NOMO-1 treated with DMSO at 0.1 percent for 48 hours (cell line): ENCODE results near the gene TIPRL.
"Not testable (repeated sequence)": the region's sequence is repeated elsewhere in the genome, so short reads cannot be mapped to it uniquely, and the experiment has no call there.

ENCODE experiments used
- DNase-seq: peaks from one replicate; lab custom pipeline; 2025; ENCODE audit not compliant: unreplicated experiment; lab: John Stamatoyannopoulos, UW

Gene TIPRL

DNA sequence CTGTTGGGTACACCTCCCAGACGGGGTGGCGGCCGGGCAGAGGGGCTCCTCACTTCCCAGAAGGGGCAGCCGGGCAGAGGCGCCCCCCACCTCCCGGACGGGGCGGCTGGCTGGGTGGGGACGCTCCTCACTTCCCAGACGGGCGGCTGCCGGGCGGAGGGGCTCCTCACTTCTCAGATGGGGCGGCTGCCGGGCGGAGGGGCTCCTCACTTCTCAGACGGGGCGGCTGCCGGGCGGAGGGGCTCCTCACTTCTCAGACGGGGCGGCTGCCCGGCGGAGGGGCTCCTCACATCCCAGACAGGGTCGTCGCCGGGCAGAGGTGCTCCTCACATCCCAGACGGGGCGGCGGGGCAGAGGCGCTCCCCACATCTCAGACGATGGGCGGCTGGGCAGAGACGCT lies 28.9 kb downstream of the TIPRL start:
- not testable (repeated sequence) for DNase-seq

DNA sequence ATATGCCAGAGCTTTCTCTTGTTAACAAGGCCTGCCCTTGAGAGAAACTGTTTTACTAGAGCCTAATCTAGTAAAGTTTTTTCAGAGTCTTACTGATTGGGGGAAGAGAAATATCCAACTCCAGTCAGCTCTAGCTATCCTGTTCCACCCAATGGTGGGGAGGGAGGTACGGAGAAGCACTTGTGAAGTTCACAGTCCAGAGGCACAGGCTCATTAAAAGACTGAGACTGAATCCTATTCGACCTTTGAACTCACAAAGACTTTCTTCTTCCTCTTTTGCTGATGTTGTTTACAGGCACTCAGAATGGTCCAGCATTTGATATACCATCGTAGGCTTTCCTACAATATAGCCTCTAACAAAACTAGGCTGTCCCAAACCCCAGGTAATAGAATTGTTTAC lies 31.6 kb downstream of the TIPRL start:
- no peak for DNase-seq

DNA sequence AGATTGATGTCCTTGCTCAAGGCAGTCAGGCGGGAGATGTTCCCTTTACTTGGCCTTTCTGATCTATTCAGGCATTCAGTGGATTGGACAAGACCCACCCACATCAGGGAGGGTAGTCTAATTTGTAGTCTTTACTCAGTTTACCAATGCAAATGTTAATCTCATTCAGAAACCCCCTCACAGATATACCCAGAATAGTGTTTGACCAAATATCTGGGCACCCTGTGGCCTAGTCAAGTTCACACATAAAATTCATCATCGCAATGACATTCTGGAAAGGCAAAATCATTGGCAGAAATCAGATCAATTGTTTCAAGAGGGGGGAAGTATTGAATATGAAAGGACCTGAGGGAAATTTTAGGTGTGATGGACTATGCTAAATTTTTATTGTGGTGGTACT lies 34.6 kb downstream of the TIPRL start:
- no peak for DNase-seq

DNA sequence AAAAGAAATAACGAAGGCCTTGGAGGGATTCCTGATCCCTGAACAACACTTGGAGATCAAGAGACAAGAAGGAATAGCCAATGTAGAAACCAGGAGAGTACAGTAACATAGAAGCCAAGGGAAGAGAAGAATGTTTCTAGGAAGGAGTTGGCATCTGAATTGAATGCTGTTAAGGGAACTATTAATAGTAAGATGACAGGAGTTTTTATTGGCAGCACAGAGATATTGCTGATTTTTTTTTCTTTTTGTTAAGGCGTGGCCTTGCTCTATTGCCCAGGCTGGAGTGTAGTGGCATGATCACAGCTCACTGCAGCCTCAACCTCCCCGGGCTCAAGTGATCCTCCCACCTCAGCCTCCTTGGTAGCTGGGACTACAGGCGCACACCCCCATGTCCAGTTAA lies 37.4 kb downstream of the TIPRL start:
- DNase-seq: no peak

DNA sequence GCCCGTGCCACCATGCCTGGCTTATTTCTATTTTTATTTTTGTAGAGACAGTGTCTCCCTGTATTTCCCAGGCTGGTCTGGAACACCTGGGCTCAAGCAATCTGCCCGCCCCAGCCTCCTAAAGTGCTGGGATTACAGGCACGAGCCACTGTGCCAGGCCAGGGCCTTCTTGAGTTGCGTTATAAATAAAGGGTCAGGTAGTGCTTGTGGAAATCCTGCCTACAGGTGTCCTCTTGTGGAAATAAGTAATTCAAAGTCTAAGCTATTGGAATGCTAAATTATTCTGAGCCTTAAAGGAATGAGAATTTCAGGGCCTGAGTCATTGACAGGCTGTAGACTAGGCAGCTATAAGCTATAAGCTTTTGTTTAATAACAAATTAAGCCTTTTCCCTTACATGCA lies 38.9 kb downstream of the TIPRL start:
- no peak for DNase-seq

GRCh38 chr1:168218658-168219057 lies 39.9 kb downstream of the TIPRL start:
- DNase-seq: no peak

DNA sequence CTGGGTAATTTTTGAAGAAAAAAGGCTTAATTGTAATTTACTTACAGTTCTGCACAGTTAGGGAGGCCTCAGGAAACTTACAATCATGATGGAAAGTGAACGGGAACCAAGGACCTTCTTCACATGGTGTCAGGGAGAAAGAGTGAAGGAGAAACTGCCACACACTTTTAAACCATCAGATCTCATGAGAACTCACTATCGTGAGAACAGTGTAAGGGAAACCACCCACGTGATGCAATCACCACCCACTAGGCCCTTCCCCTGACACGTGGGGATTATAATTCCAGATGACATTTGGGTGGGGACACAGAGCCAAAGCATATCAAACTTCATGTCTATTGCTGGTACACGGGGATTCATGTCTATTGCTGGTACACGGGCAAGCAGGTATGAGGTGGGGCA lies 41.7 kb downstream of the TIPRL start:
- DNase-seq: no peak

- no peak for DNase-seq
Measured at GRCh38 chr1:168221275-168221674, 42.5 kb downstream of the TIPRL start.

GRCh38 chr1:168223261-168223660 lies 44.5 kb downstream of the TIPRL start:
- no peak for DNase-seq

GRCh38 chr1:168223681-168224540 lies 45.1 kb downstream of the TIPRL start:
- no peak for DNase-seq

GRCh38 chr1:168224991-168225390 lies 46.2 kb downstream of the TIPRL start:
- DNase-seq: no peak

- peak; percentile 77 for DNase-seq
Measured at GRCh38 chr1:168225476-168226190, 46.9 kb downstream of the TIPRL start, which contains the start of gene SFT2D2. Gene SFT2D2 (plus strand): TSS chr1:168226004. CDS start chr1:168226080, 76 bp downstream.

DNA sequence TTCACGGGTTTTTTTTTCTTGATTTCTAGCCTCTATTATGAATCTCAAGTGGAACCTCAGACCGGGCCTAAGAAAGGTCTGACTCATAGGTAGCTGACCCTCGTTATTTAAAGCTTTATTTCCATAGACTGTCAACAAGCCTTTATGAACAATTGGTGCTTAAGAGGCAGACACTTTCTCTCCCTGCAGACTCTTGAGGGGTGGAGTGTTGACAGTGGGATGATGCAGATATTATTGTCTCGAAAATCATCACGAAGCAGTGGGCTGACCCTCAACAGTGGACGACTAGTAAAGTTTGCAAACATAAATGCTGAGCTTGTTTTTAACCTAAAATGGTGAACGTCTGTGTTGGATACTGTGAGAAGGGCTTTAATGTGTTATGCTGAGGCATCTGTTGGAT lies 48.9 kb downstream of the TIPRL start:
- no peak for DNase-seq

GRCh38 chr1:168229893-168230292 lies 51.1 kb downstream of the TIPRL start:
- no peak for DNase-seq

- no peak for DNase-seq
Measured at GRCh38 chr1:168230709-168231108, 51.9 kb downstream of the TIPRL start.

GRCh38 chr1:168234846-168235547 lies 56.2 kb downstream of the TIPRL start:
- DNase-seq: peak; percentile 15

GRCh38 chr1:168235548-168235885 lies 56.8 kb downstream of the TIPRL start:
- no peak for DNase-seq

DNA sequence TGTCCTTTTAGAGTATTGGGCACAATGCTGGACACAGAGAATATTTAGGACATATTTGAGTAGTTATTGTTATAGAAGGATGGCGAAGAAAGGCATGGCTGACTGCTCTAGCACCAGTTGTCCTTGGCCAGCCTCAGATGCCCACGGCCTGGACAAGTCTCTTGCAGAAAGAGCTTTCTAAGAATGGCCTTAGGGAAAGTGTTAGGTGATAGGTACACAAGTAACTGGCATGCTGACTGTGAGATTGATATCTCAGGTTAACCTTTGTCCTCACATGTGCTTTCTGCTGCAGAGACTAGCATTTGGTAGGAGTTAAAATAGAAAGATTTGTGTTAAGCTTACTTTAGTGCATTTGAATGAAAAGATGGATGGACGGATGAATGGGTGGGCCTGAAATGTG lies 57.2 kb downstream of the TIPRL start:
- DNase-seq: no peak

GRCh38 chr1:168236836-168237611 lies 58.3 kb downstream of the TIPRL start:
- DNase-seq: no peak

DNA sequence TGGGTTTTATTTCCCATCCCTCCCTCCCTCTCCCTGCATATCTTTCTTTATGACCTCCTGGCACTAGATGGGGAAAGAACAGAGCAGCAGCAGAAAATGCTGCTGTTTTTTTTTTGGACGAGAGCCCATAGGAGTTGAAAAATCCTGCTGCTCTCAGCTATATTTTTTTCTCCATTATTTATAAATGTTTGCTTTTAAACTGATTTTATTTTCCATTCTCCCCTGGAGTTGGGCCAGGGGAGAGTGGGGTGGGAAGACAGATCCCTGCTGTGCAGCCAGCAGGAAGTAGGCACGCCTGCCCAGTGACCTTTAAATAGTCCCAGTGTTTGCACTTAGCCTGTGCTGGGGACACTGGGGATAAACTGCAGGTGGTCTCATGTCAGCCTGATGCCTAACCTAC lies 64.4 kb downstream of the TIPRL start:
- DNase-seq: no peak

- DNase-seq: no peak
Measured at GRCh38 chr1:168243636-168244212, 65.0 kb downstream of the TIPRL start.
